Endothelial cell of umbilical vein (primary cell): ENCODE data around the gene BRI3BP. TPM values are rescaled to one million over a fixed set of nuclear protein-coding genes. Genes with fewer than 3 reads are reported as not detected.

Experiments used
- BruUV-seq: library from RNA; stranded (reverse); fragments of 400-500 nt; replicated peaks from 2 replicates; lab custom pipeline; 2021; lab: Mats Ljungman, UMichigan
- CTCF ChIA-PET: fragments of 300-600, 350-600 bp; sonication (Branson Sonifier 250); formaldehyde crosslinking; loops from one replicate; lab custom pipeline; 2021; ENCODE audit warnings: antibody characterized with exemption, inconsistent platforms; lab: Charles Lee
- POLR2A ChIA-PET: fragments of 300-600, 350-600 bp; sonication (Branson Sonifier 250); formaldehyde crosslinking; loops from one replicate; lab custom pipeline; 2021; ENCODE audit warnings: antibody characterized with exemption, inconsistent platforms; lab: Charles Lee
- DNase-seq: peaks from one replicate; pipeline ENCODE4 v3.0.0-alpha.2; 2011; ENCODE audit warnings: low read depth, low spot score
- FAIRE-seq: peaks from 2 replicates; lab custom pipeline; 2011; peaks lifted over from hg19 to GRCh38; lab: Jason Lieb, UNC
- H2AFZ ChIP-seq: 2 replicates; pipeline ENCODE4 v1.6.0; 2012; ENCODE audit warnings: low read depth, low read length, control low read depth, inconsistent platforms
- H3K27ac ChIP-seq: 2 replicates; pipeline ENCODE4 v1.5.1; 2011; ENCODE audit warnings: low read depth, mild to moderate bottlenecking, control low read depth, low read length, moderate library complexity; ENCODE audit not compliant: insufficient read depth
- H3K27me3 ChIP-seq, 2 experiments: 2 replicates each; pipeline versions ENCODE4 v1.6.0 to v1.6.1; 2011; ENCODE audit warnings: low read length in 2 of 2, mixed read lengths in 1 of 2; ENCODE audit not compliant: control insufficient read depth in 2 of 2, insufficient read depth in 2 of 2
- H3K36me3 ChIP-seq, 2 experiments: 2 replicates in 1 of 2; 3 replicates in 1 of 2; pipeline ENCODE4 v1.5.1; 2011; ENCODE audit warnings: low read length in 2 of 2, mild to moderate bottlenecking in 1 of 2, moderate library complexity in 1 of 2; ENCODE audit not compliant: control insufficient read depth in 2 of 2, insufficient read depth in 2 of 2; ENCODE audit errors: extremely low read depth in 1 of 2
- H3K4me1 ChIP-seq: 3 replicates; pipeline ENCODE4 v1.5.1; 2011; ENCODE audit warnings: mild to moderate bottlenecking, low read length; ENCODE audit not compliant: control insufficient read depth, insufficient read depth; ENCODE audit errors: extremely low read depth
- H3K4me2 ChIP-seq: 2 replicates; pipeline ENCODE4 v1.6.1; 2011; ENCODE audit warnings: low read length, control low read depth, mixed read lengths; ENCODE audit not compliant: insufficient read depth
- H3K4me3 ChIP-seq, 3 experiments: fragments of 200-600 bp in 1 of 3; sonication (generic), shearing (Covaris generic) in 1 of 3; replicated peaks in 1 of 3; 2 replicates each; pipeline ENCODE4 v1.5.1; 2011 to 2016; ENCODE audit warnings: control low read depth in 3 of 3, low read length in 3 of 3, mild to moderate bottlenecking in 2 of 3, inconsistent platforms in 1 of 3, low read depth in 1 of 3, moderate library complexity in 1 of 3; ENCODE audit not compliant: insufficient read depth in 1 of 3
- H3K79me2 ChIP-seq: 2 replicates; pipeline ENCODE4 v1.6.0; 2012; ENCODE audit warnings: low read length, inconsistent platforms; ENCODE audit not compliant: control insufficient read depth, insufficient read depth
- H3K9ac ChIP-seq: replicated peaks from 2 replicates; pipeline ENCODE3; 2011; ENCODE audit warnings: low read length, control low read depth; ENCODE audit not compliant: insufficient read depth; ENCODE audit errors: extremely low read depth
- H3K9me1 ChIP-seq: replicated peaks from 3 replicates; pipeline ENCODE4 v1.6.0; 2011; ENCODE audit warnings: mild to moderate bottlenecking, low read length; ENCODE audit not compliant: control insufficient read depth, insufficient read depth; ENCODE audit errors: extremely low read depth
- H3K9me3 ChIP-seq: replicated peaks from 2 replicates; pipeline ENCODE4 v1.5.1; 2012; ENCODE audit warnings: low read length, inconsistent platforms; ENCODE audit not compliant: control insufficient read depth, insufficient read depth
- H4K20me1 ChIP-seq: replicated peaks from 2 replicates; pipeline ENCODE3; 2011; ENCODE audit warnings: mild to moderate bottlenecking, low read length; ENCODE audit not compliant: control insufficient read depth, insufficient read depth; ENCODE audit errors: extremely low read depth
- CTCF ChIP-seq, 2 donors: IDR thresholded peaks; 1 replicate in 1 of 2; 2 replicates in 1 of 2; pipeline ENCODE4 v1.5.1; 2011; ENCODE audit warnings: low read length in 2 of 2, mild to moderate bottlenecking in 2 of 2, moderate library complexity in 2 of 2, control low read depth in 1 of 2, inconsistent platforms in 1 of 2, low read depth in 1 of 2; ENCODE audit not compliant: insufficient read depth in 1 of 2; ENCODE audit errors: extremely low read depth in 1 of 2
- EZH2 ChIP-seq: IDR thresholded peaks from 2 replicates; pipeline ENCODE4 v1.6.1; 2012; ENCODE audit warnings: borderline replicate concordance, low read depth, mild to moderate bottlenecking, moderate library complexity, low read length, inconsistent platforms; ENCODE audit not compliant: severe bottlenecking
- FOS ChIP-seq: IDR thresholded peaks from 2 replicates; pipeline ENCODE4 v1.6.1; 2011; ENCODE audit warnings: mild to moderate bottlenecking, low read length, moderate library complexity, borderline replicate concordance; ENCODE audit not compliant: insufficient read depth
- GATA2 ChIP-seq: IDR thresholded peaks from 2 replicates; pipeline ENCODE4 v1.7.0; 2011; ENCODE audit warnings: low read depth, mild to moderate bottlenecking, moderate library complexity, mixed read lengths, low read length; ENCODE audit not compliant: insufficient read length, insufficient read depth
- JUN ChIP-seq: IDR thresholded peaks from 2 replicates; pipeline ENCODE4 v1.6.1; 2011; ENCODE audit warnings: borderline replicate concordance, low read depth; ENCODE audit not compliant: insufficient read length, insufficient read depth
- MAX ChIP-seq: IDR thresholded peaks from 2 replicates; pipeline ENCODE4 v1.6.1; 2011; ENCODE audit not compliant: insufficient read depth, insufficient read length
- MYC ChIP-seq: IDR thresholded peaks from one replicate; pipeline ENCODE4 v1.6.1; 2011; ENCODE audit warnings: mild to moderate bottlenecking, low read depth, low read length
- POLR2A ChIP-seq: IDR thresholded peaks from 2 replicates; pipeline ENCODE4 v1.6.1; 2012; ENCODE audit warnings: low read depth, mild to moderate bottlenecking, control low read depth, low read length
- POLR2AphosphoS5 ChIP-seq: IDR thresholded peaks from 2 replicates; pipeline ENCODE4 v1.6.1; 2012; ENCODE audit warnings: low read depth, mild to moderate bottlenecking, control low read depth, low read length, moderate library complexity; ENCODE audit not compliant: insufficient read depth
- dilution Hi-C: fragments of 300-500 bp; cut with MboI; formaldehyde crosslinking; loops from one replicate; pipeline ENCODE4 v1.15.0; 2019; ENCODE audit warnings: low sequenced_read_pairs; ENCODE audit not compliant: extremely low pct_ligation_motif_present
- intact Hi-C: fragments of 100-400 bp; cut with micrococcal nuclease; formaldehyde crosslinking; loops from one replicate; pipeline ENCODE4 v1.10.0; 2022
- polyA plus RNA-seq, 4 experiments: library from polyadenylated mRNA; depleted of rRNA in 3 of 4; stranded (reverse) in 3 of 4; unstranded in 1 of 4; fragments of >200 nt; gene quantifications; 2 replicates each; pipeline versions ENCODE4 v1.2.1 to v1.2.3, GENCODE V29; 2011 to 2012; ENCODE audit warnings: missing spikeins in 1 of 4
- total RNA-seq: library from RNA; stranded (reverse); gene quantifications from 2 replicates; pipeline ENCODE4 v1.2.3, GENCODE V29; 2021

The BRI3BP gene
- total and polyA plus RNA-seq, 2 donors (not counting 3 experiments of a cell fraction or from before 2014, with no cell fraction given) = 3.4 to 8.2 TPM

DNA sequence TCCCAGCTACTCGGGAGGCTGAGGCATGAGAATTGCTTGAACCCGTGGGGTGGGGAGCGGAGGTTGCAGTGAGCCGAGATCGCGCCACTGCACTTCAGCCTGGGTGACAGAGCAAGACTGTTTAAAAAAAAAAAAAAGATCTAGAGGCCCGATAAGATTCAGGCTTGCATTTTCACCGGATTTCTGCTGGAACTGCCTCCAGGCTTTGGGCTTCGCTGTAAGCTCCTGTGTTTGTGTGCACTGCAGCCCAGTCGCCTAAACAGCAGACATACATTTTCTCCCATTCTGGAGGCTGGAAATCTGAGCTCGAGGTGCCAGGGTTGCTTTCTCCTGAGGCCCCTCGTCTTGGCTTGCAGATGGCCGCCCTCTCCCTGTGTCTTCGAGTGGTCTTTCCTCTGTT is 12.2 kb downstream of the BRI3BP start:
- no peaks in the 10 kb centered on the region for H3K9me1 ChIP-seq
- ChIA-PET POLR2A (no interaction called here), CTCF (no interaction called here)
- H2AFZ ChIP-seq = no peak overlapping the region
- H3K9ac ChIP-seq = no peak overlapping the region
- FAIRE-seq = no peak
- no peaks in the 10 kb centered on the region for H3K36me3 ChIP-seq
- dilution Hi-C loops (no loop called here), intact Hi-C loops (no loop called here)
- no peak for DNase-seq
- no peaks in the 10 kb centered on the region for H3K79me2 ChIP-seq
- no peaks in the 10 kb centered on the region for H3K4me1 ChIP-seq
- no peak overlapping the region for H3K27ac ChIP-seq
- H3K4me3 ChIP-seq = no peak overlapping the region
- no peak for TF ChIP-seq MYC
- TF ChIP-seq MAX = no peak
- no peaks in the 10 kb centered on the region for H3K27me3 ChIP-seq
- no TSS peak for BruUV-seq
- no peak overlapping the region for H3K4me2 ChIP-seq
- H3K9me3 ChIP-seq = no peaks in the 10 kb centered on the region
- H4K20me1 ChIP-seq = no peaks in the 10 kb centered on the region

- no peak overlapping the region for H3K4me2 ChIP-seq
- H3K9me1 ChIP-seq = no peaks in the 10 kb centered on the region
- no peaks in the 10 kb centered on the region for H3K36me3 ChIP-seq
- no peaks in the 10 kb centered on the region for H3K79me2 ChIP-seq
- H3K4me1 ChIP-seq = no peaks in the 10 kb centered on the region
- DNase-seq (no peak), FAIRE-seq (no peak)
- TF ChIP-seq POLR2A (no peak), GATA2 (no peak), EZH2 (no peak), POLR2AphosphoS5 (no peak), CTCF (IDR thresholded peaks at IDR 0.05; ENCODE audit: extremely low read depth in 1 of 2, insufficient read depth in 1 of 2, low read depth in 1 of 2, low read length in 2 of 2) (no peak), MYC (no peak), MAX (no peak), FOS (no peak), JUN (no peak)
- BruUV-seq = no TSS peak
- POLR2A ChIA-PET = no interaction called here
- H3K4me3 ChIP-seq = no peak overlapping the region
- CTCF ChIA-PET = no interaction called here
- H2AFZ ChIP-seq = no peak overlapping the region
- no peaks in the 10 kb centered on the region for H3K9me3 ChIP-seq
- H3K9ac ChIP-seq = no peak overlapping the region
- intact Hi-C loops = no loop called here
- no peak overlapping the region for H3K27ac ChIP-seq
- no peaks in the 10 kb centered on the region for H3K27me3 ChIP-seq
- no peaks in the 10 kb centered on the region for H4K20me1 ChIP-seq
- dilution Hi-C loops = no loop called here
Measured at GRCh38 chr12:125006365-125006764, 12.9 kb downstream of the BRI3BP start.
